H1 (cell line): ENCODE measurements around the gene EXOC1. TPM values are rescaled to one million over a fixed set of nuclear protein-coding genes. Genes with fewer than 3 reads are reported as not detected.

ENCODE experiments used
- SP2 ChIP-seq: IDR thresholded peaks from 2 replicates; pipeline ENCODE4 v1.6.1; 2012; ENCODE audit warnings: mild to moderate bottlenecking, low read length, inconsistent platforms
- SRF ChIP-seq: IDR thresholded peaks from 2 replicates; pipeline ENCODE4 v1.6.1; 2011; ENCODE audit warnings: mild to moderate bottlenecking, low read depth, low read length, moderate library complexity
- polyA plus RNA-seq, 7 experiments: library from polyadenylated mRNA; depleted of rRNA in 3 of 7; stranded (reverse) in 5 of 7; unstranded in 2 of 7; fragments of >200 nt in 5 of 7; fragments of 200-250 nt in 2 of 7; gene quantifications; 1 replicate in 5 of 7; 2 replicates in 1 of 7; 4 replicates in 1 of 7; pipeline versions ENCODE4 v1.2.1 to v1.2.3, GENCODE V29; 2011 to 2013; ENCODE audit warnings: missing spikeins in 2 of 7, mixed read lengths in 2 of 7
- total RNA-seq: library from RNA; stranded (reverse); fragmentation: NEBNext Ultra II Directional; extraction: Animal tissue kit (Norgen Biotek cat#: 25700); gene quantifications from 2 replicates; pipeline ENCODE4 v1.2.1, GENCODE V29; 2021
- TF ChIP-seq, protein P1 (sequence below): IDR thresholded peaks from 2 replicates; pipeline ENCODE4 v1.6.1; 2011; ENCODE audit warnings: low read length, improper control_type of control experiment

The EXOC1 gene
- total and polyA plus RNA-seq, 2 of the 8 experiments (the other 6 are each of a cell fraction or from before 2014, with no cell fraction given): 5.9 to 19.6 TPM

DNA sequence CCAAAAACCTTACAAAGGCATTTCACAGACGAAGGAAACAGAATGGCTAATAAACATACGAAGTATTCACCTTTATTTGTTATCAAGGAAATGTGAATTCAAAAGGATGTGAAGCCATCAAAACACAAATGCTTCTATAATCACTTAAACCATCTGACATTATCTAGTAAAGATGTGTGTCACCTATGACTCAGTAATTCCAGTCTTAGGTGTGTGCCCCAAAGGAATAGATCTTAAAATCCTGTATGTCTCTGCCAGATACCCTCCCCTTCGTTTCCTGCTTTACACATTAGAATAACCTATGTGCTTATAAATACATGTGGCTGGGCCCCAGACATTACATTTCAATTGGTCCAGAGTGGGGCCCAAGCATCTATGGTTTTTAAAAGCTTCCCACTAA is 53.5 kb downstream of the EXOC1 start (continued):
- TF ChIP-seq SRF: no peak
- no peak for TF ChIP-seq SP2
- TF ChIP-seq, protein P1, sequence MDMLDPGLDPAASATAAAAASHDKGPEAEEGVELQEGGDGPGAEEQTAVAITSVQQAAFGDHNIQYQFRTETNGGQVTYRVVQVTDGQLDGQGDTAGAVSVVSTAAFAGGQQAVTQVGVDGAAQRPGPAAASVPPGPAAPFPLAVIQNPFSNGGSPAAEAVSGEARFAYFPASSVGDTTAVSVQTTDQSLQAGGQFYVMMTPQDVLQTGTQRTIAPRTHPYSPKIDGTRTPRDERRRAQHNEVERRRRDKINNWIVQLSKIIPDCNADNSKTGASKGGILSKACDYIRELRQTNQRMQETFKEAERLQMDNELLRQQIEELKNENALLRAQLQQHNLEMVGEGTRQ: no peak
- TF ChIP-seq, all 59 proteins: peak for 0
